ENCODE measurements around the gene PITRM1.

PITRM1 gene

GRCh38 chr10:3117486-3117885, 55.1 kb downstream of the PITRM1 start:
- H3K4me3 ChIP-seq (ENCODE audit: control insufficient read depth, low read depth, low read length) = no peak overlapping the region
- no peak for TF ChIP-seq CTCF (IDR thresholded peaks at IDR 0.05; ENCODE audit: control insufficient read depth, insufficient read depth, low read depth, low read length, missing control alignments)
- no peak for DNase-seq (ENCODE audit: low read depth)

GRCh38 chr10:3116508-3117100, 56.0 kb downstream of the PITRM1 start:
- no peak for DNase-seq (ENCODE audit: low read depth)
- TF ChIP-seq CTCF (IDR thresholded peaks at IDR 0.05; ENCODE audit: control insufficient read depth, insufficient read depth, low read depth, low read length, missing control alignments) = no peak
- H3K4me3 ChIP-seq (ENCODE audit: control insufficient read depth, low read depth, low read length) = no peak overlapping the region

GRCh38 chr10:3115685-3116084, 56.9 kb downstream of the PITRM1 start:
- no peak for TF ChIP-seq CTCF (IDR thresholded peaks at IDR 0.05; ENCODE audit: control insufficient read depth, insufficient read depth, low read depth, low read length, missing control alignments)
- H3K4me3 ChIP-seq (ENCODE audit: control insufficient read depth, low read depth, low read length) = no peak overlapping the region

GRCh38 chr10:3113343-3113720, 59.2 kb downstream of the PITRM1 start:
- no peak for TF ChIP-seq CTCF (IDR thresholded peaks at IDR 0.05; ENCODE audit: control insufficient read depth, insufficient read depth, low read depth, low read length, missing control alignments)
- H3K4me3 ChIP-seq (ENCODE audit: control insufficient read depth, low read depth, low read length) = no peak overlapping the region
- DNase-seq (ENCODE audit: low read depth) = no peak

More at GRCh38 chr10:3115685-3116084, 56.9 kb downstream of the PITRM1 start:
- no peak for DNase-seq (ENCODE audit: low read depth)

- H3K4me3 ChIP-seq (ENCODE audit: control insufficient read depth, low read depth, low read length) = no peak overlapping the region
- DNase-seq (ENCODE audit: low read depth) = no peak
- no peak for TF ChIP-seq CTCF (IDR thresholded peaks at IDR 0.05; ENCODE audit: control insufficient read depth, insufficient read depth, low read depth, low read length, missing control alignments)
Measured at GRCh38 chr10:3111621-3112163, 60.9 kb downstream of the PITRM1 start.

GRCh38 chr10:3110782-3111620, 61.6 kb downstream of the PITRM1 start:
- TF ChIP-seq CTCF (IDR thresholded peaks at IDR 0.05; ENCODE audit: control insufficient read depth, insufficient read depth, low read depth, low read length, missing control alignments) = no peak

More at GRCh38 chr10:3110782-3111620, 61.6 kb downstream of the PITRM1 start:
- DNase-seq (ENCODE audit: low read depth) = no peak
- no peak overlapping the region for H3K4me3 ChIP-seq (ENCODE audit: control insufficient read depth, low read depth, low read length)
